GM23248 (cell line): Measurements from ENCODE around the gene TH. TPM values are rescaled to one million over a fixed set of nuclear protein-coding genes. Genes with fewer than 3 reads are reported as not detected.
"Not testable (repeated sequence)": the region's sequence is repeated elsewhere in the genome, so short reads cannot be mapped to it uniquely, and the experiment has no call there.

Experiments used
- DNase-seq: peaks from one replicate; pipeline ENCODE4 v3.0.0-alpha.2; 2015
- H2AFZ ChIP-seq: fragments of 200-600 bp; sonication (generic); 2 replicates; pipeline ENCODE4 v1.6.1; 2016; ENCODE audit warnings: antibody characterized with exemption
- H3F3A ChIP-seq: fragments of 200-600 bp; sonication (generic); 2 replicates; pipeline ENCODE4 v1.6.1; 2016; ENCODE audit warnings: mild to moderate bottlenecking, antibody characterized with exemption, mixed run types; ENCODE audit not compliant: insufficient read depth
- H3K27ac ChIP-seq: fragments of 200-600 bp; sonication (generic); 2 replicates; pipeline ENCODE4 v1.5.1; 2016; ENCODE audit warnings: mild to moderate bottlenecking
- H3K27me3 ChIP-seq: fragments of 200-600 bp; sonication (generic); replicated peaks from 2 replicates; pipeline ENCODE4 v1.6.1; 2016; ENCODE audit warnings: mild to moderate bottlenecking; ENCODE audit not compliant: insufficient read depth
- H3K36me3 ChIP-seq: fragments of 200-600 bp; sonication (generic); 2 replicates; pipeline ENCODE4 v1.6.1; 2016; ENCODE audit warnings: low read depth, mild to moderate bottlenecking
- H3K4me1 ChIP-seq: fragments of 200-600 bp; sonication (generic); 2 replicates; pipeline ENCODE4 v1.6.1; 2016; ENCODE audit warnings: mild to moderate bottlenecking; ENCODE audit not compliant: insufficient read depth
- H3K4me2 ChIP-seq: fragments of 200-600 bp; sonication (generic); one replicate; pipeline ENCODE4 v1.6.1; 2016; ENCODE audit warnings: mild to moderate bottlenecking; ENCODE audit not compliant: unreplicated experiment
- H3K4me3 ChIP-seq: fragments of 200-600 bp; sonication (generic); 2 replicates; pipeline ENCODE4 v1.5.1; 2016; ENCODE audit warnings: mild to moderate bottlenecking
- H3K79me2 ChIP-seq: fragments of 200-600 bp; sonication (generic); 2 replicates; pipeline ENCODE4 v1.6.1; 2016; ENCODE audit warnings: mild to moderate bottlenecking; ENCODE audit not compliant: insufficient read depth
- H3K9ac ChIP-seq: fragments of 200-600 bp; sonication (generic); 2 replicates; pipeline ENCODE4 v1.6.1; 2016; ENCODE audit warnings: mild to moderate bottlenecking
- H3K9me2 ChIP-seq: fragments of 200-600 bp; sonication (generic); 2 replicates; pipeline ENCODE4 v1.6.1; 2016; ENCODE audit warnings: mixed run types, mild to moderate bottlenecking, moderate library complexity; ENCODE audit not compliant: insufficient read depth
- H3K9me3 ChIP-seq: fragments of 200-600 bp; sonication (generic); one replicate; pipeline ENCODE4 v1.6.1; 2017; ENCODE audit warnings: low read depth
- H4K20me1 ChIP-seq: fragments of 200-600 bp; sonication (generic); 2 replicates; pipeline ENCODE4 v1.6.0; 2016; ENCODE audit not compliant: insufficient read depth
- EZH2 ChIP-seq: fragments of 200-600 bp; sonication (generic); IDR thresholded peaks from 2 replicates; pipeline ENCODE4 v1.6.1; 2018; ENCODE audit warnings: antibody characterized with exemption, mild to moderate bottlenecking; ENCODE audit not compliant: insufficient read depth, poor library complexity, severe bottlenecking
- EZH2phosphoT487 ChIP-seq: fragments of 200-600 bp; sonication (generic); IDR thresholded peaks from 2 replicates; pipeline ENCODE4 v1.6.1; 2018; ENCODE audit warnings: antibody characterized with exemption, moderate library complexity, mild to moderate bottlenecking, low read depth; ENCODE audit not compliant: insufficient read depth
- WGBS, 2 experiments: methylation state at CpG; one replicate each; pipeline ENCODE4 v1.1.6; 2015 to 2017; ENCODE audit warnings: low lambda C conversion rate in 2 of 2, low coverage in 1 of 2; ENCODE audit errors: missing lambda C conversion rate in 2 of 2; 5-methylcytosine and 5-hydroxymethylcytosine counted together
- in situ Hi-C: fragments of 300-500 bp; cut with MboI; formaldehyde crosslinking; loops from 2 replicates; pipeline ENCODE4 v1.15.0; 2020
- polyA plus RNA-seq: library from polyadenylated mRNA; unstranded; fragments of >200 nt; fragmentation: Nextera tagmentation; extraction: Ambion mirVana; gene quantifications from 2 replicates; pipeline ENCODE4 v1.2.1, GENCODE V29; 2016
- total RNA-seq: library from RNA; depleted of rRNA; stranded (reverse); fragments of >200 nt; shearing (Covaris generic); gene quantifications from 2 replicates; pipeline ENCODE4 v1.2.3, GENCODE V29; 2014

The TH gene
- total and polyA plus RNA-seq, 2 experiments from 2014 or later, result not detected

GRCh38 chr11:2180347-2180746, 8.7 kb upstream of the TH start:
- Histone ChIP-seq H3K9me2 (no peaks in the 10 kb centered on the region), H3K27me3 (peaks cover 31% of the 10 kb centered on the region), H3K4me2 (no peak overlapping the region), H3K9me3 (no peaks in the 10 kb centered on the region), H3K9ac (no peak overlapping the region), H3K4me1 (peaks cover 10% of the 10 kb centered on the region; the same call in 1 of the 2 replicates), H3K36me3 (no peaks in the 10 kb centered on the region), H3F3A (no peaks in the 10 kb centered on the region), H3K79me2 (no peaks in the 10 kb centered on the region), H3K4me3 (no peak overlapping the region), H2AFZ (no peak overlapping the region), H3K27ac (no peak overlapping the region), H4K20me1 (no peaks in the 10 kb centered on the region)
- in situ Hi-C loops, result loop anchor here (25.0 kb wide), 2 partner anchors 107 to 707 kb away; partner anchors contain the start of gene CDKN1C
- 67 to 78% methylated on average over 10 to 15 of the region's 15 CpGs for WGBS, 2 experiments
- no peak for DNase-seq
- no peak for TF ChIP-seq EZH2phosphoT487
- TF ChIP-seq EZH2, result no peak

- Histone ChIP-seq H4K20me1 (no peaks in the 10 kb centered on the region), H3K79me2 (no peaks in the 10 kb centered on the region), H3K27me3 (peaks cover 24% of the 10 kb centered on the region), H2AFZ (no peak overlapping the region), H3K36me3 (no peaks in the 10 kb centered on the region), H3K4me1 (peaks cover 11% of the 10 kb centered on the region; the same call in 1 of the 2 replicates), H3F3A (no peaks in the 10 kb centered on the region), H3K4me3 (no peak overlapping the region), H3K4me2 (no peak overlapping the region), H3K9me3 (no peaks in the 10 kb centered on the region), H3K9me2 (no peaks in the 10 kb centered on the region), H3K27ac (no peak overlapping the region), H3K9ac (no peak overlapping the region)
- TF ChIP-seq EZH2phosphoT487 (no peak), EZH2 (no peak)
- DNase-seq, result no peak
- in situ Hi-C loops, result loop anchor here (25.0 kb wide), 2 partner anchors 108 to 708 kb away; partner anchors contain the start of gene CDKN1C
- 70 to 72% methylated on average over 8 to 10 of the region's 10 CpGs for WGBS, 2 experiments
Observed at GRCh38 chr11:2179516-2179915, 7.9 kb upstream of the TH start.

- no peaks in the 10 kb centered on the region for H3K9me3 ChIP-seq
- H3K9me2 ChIP-seq, result no peaks in the 10 kb centered on the region
- H3K4me3 ChIP-seq, result no peak overlapping the region
- H4K20me1 ChIP-seq, result no peaks in the 10 kb centered on the region
- no peak overlapping the region for H3K27ac ChIP-seq
- H3K79me2 ChIP-seq, result no peaks in the 10 kb centered on the region
- H3K4me1 ChIP-seq, result peaks cover 11% of the 10 kb centered on the region; the same call in 1 of the 2 replicates
- no peaks in the 10 kb centered on the region for H3K36me3 ChIP-seq
- in situ Hi-C loops, result loop anchor here (25.0 kb wide), 2 partner anchors 108 to 708 kb away; partner anchors contain the start of gene CDKN1C
- peak; percentile 69 for DNase-seq
- no peak overlapping the region for H2AFZ ChIP-seq
- no peak overlapping the region for H3K9ac ChIP-seq
- WGBS, 2 experiments, result 22 to 24% methylated on average over 16 of the region's 16 CpGs
- no peak for TF ChIP-seq EZH2phosphoT487
- no peak for TF ChIP-seq EZH2
- H3K4me2 ChIP-seq, result no peak overlapping the region
- H3F3A ChIP-seq, result no peaks in the 10 kb centered on the region
- H3K27me3 ChIP-seq, result peaks cover 19% of the 10 kb centered on the region
Observed at GRCh38 chr11:2178906-2179494, 7.4 kb upstream of the TH start.

GRCh38 chr11:2178055-2178773, 6.6 kb upstream of the TH start:
- H3K9me3 ChIP-seq, H3K79me2 ChIP-seq, H3K4me3 ChIP-seq, H3K9me2 ChIP-seq, H3K4me2 ChIP-seq, H3K9ac ChIP-seq, H3K27ac ChIP-seq, H3F3A ChIP-seq, H4K20me1 ChIP-seq, H3K36me3 ChIP-seq, H2AFZ ChIP-seq: not testable (repeated sequence)
- peak; percentile 16 for DNase-seq
- 54 to 58% methylated on average over 15 to 16 of the region's 16 CpGs for WGBS, 2 experiments
- in situ Hi-C loops, result loop anchor here (25.0 kb wide), 2 partner anchors 109 to 709 kb away; partner anchors contain the start of gene CDKN1C
- Histone ChIP-seq H3K27me3 (peaks cover 13% of the 10 kb centered on the region), H3K4me1 (peaks cover 11% of the 10 kb centered on the region; the same call in 1 of the 2 replicates)
